Breast epithelium (tissue), 3 donors: ENCODE results near the gene EIF4E3.

Source experiments
- POLR2A ChIP-seq: fragments of 450-650 bp; IDR thresholded peaks from one replicate; pipeline ENCODE4 v1.6.1; 2016; ENCODE audit warnings: antibody characterized with exemption, mild to moderate bottlenecking, moderate library complexity
- TF ChIP-seq, protein P1 (sequence below), 3 donors: fragments of 450-650 bp; IDR thresholded peaks; one replicate each; pipeline ENCODE4 v1.5.1; 2016 to 2017; ENCODE audit warnings: antibody characterized with exemption in 3 of 3, mild to moderate bottlenecking in 3 of 3, moderate library complexity in 3 of 3

GRCh38 chr3:71625676-71626075 is 99.5 kb downstream of the EIF4E3 start:
- TF ChIP-seq, protein P1, sequence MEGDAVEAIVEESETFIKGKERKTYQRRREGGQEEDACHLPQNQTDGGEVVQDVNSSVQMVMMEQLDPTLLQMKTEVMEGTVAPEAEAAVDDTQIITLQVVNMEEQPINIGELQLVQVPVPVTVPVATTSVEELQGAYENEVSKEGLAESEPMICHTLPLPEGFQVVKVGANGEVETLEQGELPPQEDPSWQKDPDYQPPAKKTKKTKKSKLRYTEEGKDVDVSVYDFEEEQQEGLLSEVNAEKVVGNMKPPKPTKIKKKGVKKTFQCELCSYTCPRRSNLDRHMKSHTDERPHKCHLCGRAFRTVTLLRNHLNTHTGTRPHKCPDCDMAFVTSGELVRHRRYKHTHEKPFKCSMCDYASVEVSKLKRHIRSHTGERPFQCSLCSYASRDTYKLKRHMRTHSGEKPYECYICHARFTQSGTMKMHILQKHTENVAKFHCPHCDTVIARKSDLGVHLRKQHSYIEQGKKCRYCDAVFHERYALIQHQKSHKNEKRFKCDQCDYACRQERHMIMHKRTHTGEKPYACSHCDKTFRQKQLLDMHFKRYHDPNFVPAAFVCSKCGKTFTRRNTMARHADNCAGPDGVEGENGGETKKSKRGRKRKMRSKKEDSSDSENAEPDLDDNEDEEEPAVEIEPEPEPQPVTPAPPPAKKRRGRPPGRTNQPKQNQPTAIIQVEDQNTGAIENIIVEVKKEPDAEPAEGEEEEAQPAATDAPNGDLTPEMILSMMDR (IDR thresholded peaks at IDR 0.05), result no peak
- TF ChIP-seq POLR2A, result no peak
